ENCODE data around the gene BTBD3.

BTBD3 gene

GRCh38 chr20:11912659-11913415 is 4.9 kb upstream of the BTBD3 start:
- no peak for DNase-seq (ENCODE audit: low read depth in 3 of 3, low spot score in 1 of 3)

- no peak for DNase-seq (ENCODE audit: low read depth in 3 of 3, low spot score in 1 of 3)
These were observed 725 bp downstream of the BTBD3 start for GRCh38 chr20:11918391-11918845.

- no peak for DNase-seq (ENCODE audit: low read depth in 3 of 3, low spot score in 1 of 3)
These were observed 1.3 kb downstream of the BTBD3 start for GRCh38 chr20:11918981-11919380.

- DNase-seq (ENCODE audit: low read depth in 3 of 3, low spot score in 1 of 3), result no peak
These were observed 1.9 kb downstream of the BTBD3 start for GRCh38 chr20:11919581-11919980.

- no peak for DNase-seq (ENCODE audit: low read depth in 3 of 3, low spot score in 1 of 3)
These were observed 2.4 kb downstream of the BTBD3 start for GRCh38 chr20:11920083-11920482.

GRCh38 chr20:11921321-11921720 is 3.6 kb downstream of the BTBD3 start:
- no peak for DNase-seq (ENCODE audit: low read depth in 3 of 3, low spot score in 1 of 3)

- DNase-seq (ENCODE audit: low read depth in 3 of 3, low spot score in 1 of 3), result no peak
These were observed 4.9 kb downstream of the BTBD3 start for GRCh38 chr20:11922561-11922960.

- no peak for DNase-seq (ENCODE audit: low read depth in 3 of 3, low spot score in 1 of 3)
These were observed 7.2 kb downstream of the BTBD3 start for GRCh38 chr20:11924923-11925322.

- no peak for DNase-seq (ENCODE audit: low read depth in 3 of 3, low spot score in 1 of 3)
These were observed 8.8 kb downstream of the BTBD3 start for GRCh38 chr20:11926292-11926998.

GRCh38 chr20:11929947-11930346 is 12.3 kb downstream of the BTBD3 start:
- no peak for DNase-seq (ENCODE audit: low read depth in 3 of 3, low spot score in 1 of 3)

- DNase-seq (ENCODE audit: low read depth in 3 of 3, low spot score in 1 of 3), result no peak
These were observed 17.8 kb downstream of the BTBD3 start for GRCh38 chr20:11935212-11936154.

- DNase-seq (ENCODE audit: low read depth in 3 of 3, low spot score in 1 of 3), result no peak
These were observed 18.5 kb downstream of the BTBD3 start for GRCh38 chr20:11936157-11936556.

GRCh38 chr20:11937230-11937629 is 19.5 kb downstream of the BTBD3 start:
- DNase-seq (ENCODE audit: low read depth in 3 of 3, low spot score in 1 of 3), result no peak

GRCh38 chr20:11941593-11942246 is 24.0 kb downstream of the BTBD3 start:
- DNase-seq (ENCODE audit: low read depth in 3 of 3, low spot score in 1 of 3), result no peak

- DNase-seq (ENCODE audit: low read depth in 3 of 3, low spot score in 1 of 3), result no peak
These were observed 26.1 kb downstream of the BTBD3 start for GRCh38 chr20:11943778-11944177.

- no peak for DNase-seq (ENCODE audit: low read depth in 3 of 3, low spot score in 1 of 3)
These were observed 31.1 kb downstream of the BTBD3 start for GRCh38 chr20:11948806-11949205.

- DNase-seq (ENCODE audit: low read depth in 3 of 3, low spot score in 1 of 3), result no peak
These were observed 32.0 kb downstream of the BTBD3 start for GRCh38 chr20:11949711-11950110.

GRCh38 chr20:11951696-11952095 is 34.0 kb downstream of the BTBD3 start:
- DNase-seq (ENCODE audit: low read depth in 3 of 3, low spot score in 1 of 3), result no peak

GRCh38 chr20:11952639-11953038 is 34.9 kb downstream of the BTBD3 start:
- DNase-seq (ENCODE audit: low read depth in 3 of 3, low spot score in 1 of 3), result no peak

GRCh38 chr20:11957911-11958310 is 40.2 kb downstream of the BTBD3 start:
- DNase-seq (ENCODE audit: low read depth in 3 of 3, low spot score in 1 of 3), result no peak

GRCh38 chr20:11958855-11959254 is 41.2 kb downstream of the BTBD3 start:
- no peak for DNase-seq (ENCODE audit: low read depth in 3 of 3, low spot score in 1 of 3)
